Measurements from ENCODE around the gene ORAI2. TPM values are rescaled to one million over a fixed set of nuclear protein-coding genes. Genes with fewer than 3 reads are reported as not detected.

Gene ORAI2
- total and polyA plus RNA-seq, 2 donors (not counting 3 experiments of a cell fraction or from before 2014, with no cell fraction given), result 84.1 to 99.1 TPM

DNA sequence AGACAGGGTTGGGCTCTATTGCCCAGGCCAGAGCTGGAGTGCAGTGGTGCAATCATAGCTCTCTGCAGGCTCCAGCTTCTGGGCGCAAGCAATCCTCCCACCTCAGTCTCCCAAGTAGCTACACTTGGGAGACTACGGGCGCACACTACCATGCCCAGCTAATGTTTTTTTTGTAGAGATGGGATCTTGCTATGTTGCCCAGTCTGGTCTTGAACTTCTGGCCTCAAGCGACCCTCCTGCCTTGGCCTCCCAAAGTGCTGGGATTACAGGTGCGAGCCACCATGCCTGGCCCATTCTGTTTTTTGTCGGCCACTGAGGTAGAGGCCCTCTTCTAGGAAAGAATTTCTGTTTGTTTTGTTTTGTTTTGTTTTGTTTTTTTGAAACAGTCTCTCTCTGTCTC, 19.1 kb downstream of the ORAI2 start:
- no peaks in the 10 kb centered on the region for H3K9me3 ChIP-seq (replicated peaks; ENCODE audit: control insufficient read depth, insufficient read depth, low read length)
- no peaks in the 10 kb centered on the region for H3K79me2 ChIP-seq (ENCODE audit: control insufficient read depth, insufficient read depth, low read length)
- BruUV-seq (replicated peaks), result no TSS peak
- no peaks in the 10 kb centered on the region for H3K27me3 ChIP-seq (ENCODE audit: control insufficient read depth in 2 of 2, insufficient read depth in 2 of 2, low read length in 2 of 2)
- dilution Hi-C loops (cut with MboI; ENCODE audit: extremely low pct_ligation_motif_present, low sequenced_read_pairs) (no loop called here), intact Hi-C loops (cut with micrococcal nuclease) (no loop called here)
- TF ChIP-seq, protein P1, sequence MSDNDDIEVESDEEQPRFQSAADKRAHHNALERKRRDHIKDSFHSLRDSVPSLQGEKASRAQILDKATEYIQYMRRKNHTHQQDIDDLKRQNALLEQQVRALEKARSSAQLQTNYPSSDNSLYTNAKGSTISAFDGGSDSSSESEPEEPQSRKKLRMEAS (IDR thresholded peaks at IDR 0.05; ENCODE audit: insufficient read depth, insufficient read length), result no peak
- TF ChIP-seq JUN (IDR thresholded peaks at IDR 0.05; ENCODE audit: borderline replicate concordance, insufficient read depth, insufficient read length, low read depth) (no peak), POLR2AphosphoS5 (IDR thresholded peaks at IDR 0.05; ENCODE audit: insufficient read depth, low read depth, low read length) (no peak), POLR2A (IDR thresholded peaks at IDR 0.05; ENCODE audit: low read depth, low read length) (no peak), FOS (IDR thresholded peaks at IDR 0.05; ENCODE audit: borderline replicate concordance, insufficient read depth, low read length) (no peak), EZH2 (IDR thresholded peaks at IDR 0.05; ENCODE audit: borderline replicate concordance, low read depth, low read length, severe bottlenecking) (no peak), MYC (IDR thresholded peaks at IDR 0.05; ENCODE audit: low read depth, low read length) (no peak), GATA2 (IDR thresholded peaks at IDR 0.05; ENCODE audit: insufficient read depth, insufficient read length, low read depth, low read length) (no peak)
- TF ChIP-seq, protein P2, sequence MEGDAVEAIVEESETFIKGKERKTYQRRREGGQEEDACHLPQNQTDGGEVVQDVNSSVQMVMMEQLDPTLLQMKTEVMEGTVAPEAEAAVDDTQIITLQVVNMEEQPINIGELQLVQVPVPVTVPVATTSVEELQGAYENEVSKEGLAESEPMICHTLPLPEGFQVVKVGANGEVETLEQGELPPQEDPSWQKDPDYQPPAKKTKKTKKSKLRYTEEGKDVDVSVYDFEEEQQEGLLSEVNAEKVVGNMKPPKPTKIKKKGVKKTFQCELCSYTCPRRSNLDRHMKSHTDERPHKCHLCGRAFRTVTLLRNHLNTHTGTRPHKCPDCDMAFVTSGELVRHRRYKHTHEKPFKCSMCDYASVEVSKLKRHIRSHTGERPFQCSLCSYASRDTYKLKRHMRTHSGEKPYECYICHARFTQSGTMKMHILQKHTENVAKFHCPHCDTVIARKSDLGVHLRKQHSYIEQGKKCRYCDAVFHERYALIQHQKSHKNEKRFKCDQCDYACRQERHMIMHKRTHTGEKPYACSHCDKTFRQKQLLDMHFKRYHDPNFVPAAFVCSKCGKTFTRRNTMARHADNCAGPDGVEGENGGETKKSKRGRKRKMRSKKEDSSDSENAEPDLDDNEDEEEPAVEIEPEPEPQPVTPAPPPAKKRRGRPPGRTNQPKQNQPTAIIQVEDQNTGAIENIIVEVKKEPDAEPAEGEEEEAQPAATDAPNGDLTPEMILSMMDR (IDR thresholded peaks at IDR 0.05; ENCODE audit: extremely low read depth in 1 of 2, insufficient read depth in 1 of 2, low read depth in 1 of 2, low read length in 2 of 2), result no peak
- no peaks in the 10 kb centered on the region for H3K4me1 ChIP-seq (ENCODE audit: control insufficient read depth, extremely low read depth, insufficient read depth, low read length)
- no peak overlapping the region for H3K9ac ChIP-seq (replicated peaks; ENCODE audit: extremely low read depth, insufficient read depth, low read length)
- H4K20me1 ChIP-seq (replicated peaks; ENCODE audit: control insufficient read depth, extremely low read depth, insufficient read depth, low read length), result no peaks in the 10 kb centered on the region
- FAIRE-seq, result no peak
- no peak for DNase-seq (ENCODE audit: low read depth, low spot score)
- no peak overlapping the region for H3K4me3 ChIP-seq (replicated peaks in 1 of 3; ENCODE audit: insufficient read depth in 1 of 3, low read depth in 1 of 3, low read length in 3 of 3)
- ChIA-PET POLR2A (no interaction called here), CTCF (interaction anchor here (1.1 to 1.4 kb wide), 3 partner anchors 12 to 40 kb away, joined by 3 to 4 read pairs (median 4); no protein-coding TSS in a partner anchor)
- no peaks in the 10 kb centered on the region for H3K9me1 ChIP-seq (replicated peaks; ENCODE audit: control insufficient read depth, extremely low read depth, insufficient read depth, low read length)
- H3K4me2 ChIP-seq (ENCODE audit: insufficient read depth, low read length), result no peak overlapping the region
- no peak overlapping the region for H2AFZ ChIP-seq (ENCODE audit: low read depth, low read length)
- peaks cover 0 to 11% of the 10 kb centered on the region in 2 experiments for H3K36me3 ChIP-seq (ENCODE audit: control insufficient read depth in 2 of 2, extremely low read depth in 1 of 2, insufficient read depth in 2 of 2, low read length in 2 of 2)
- H3K27ac ChIP-seq (ENCODE audit: insufficient read depth, low read depth, low read length), result no peak overlapping the region

Data from endothelial cell of umbilical vein (primary cell).